Activated CD4-positive, alpha-beta T cell treated with anti-CD3 and anti-CD28 coated beads, Interleukin-2, amount 50 U/mL, for 24 hours (primary cell): ENCODE data around the gene SLC22A31.
"Not testable (repeated sequence)": the region's sequence is repeated elsewhere in the genome, so short reads cannot be mapped to it uniquely, and the experiment has no call there.

Experiments
- DNase-seq, 2 donors: peaks; one replicate each; pipeline ENCODE4 v3.0.0-alpha.2; 2020; ENCODE audit warnings: low read depth in 1 of 2, low spot score in 1 of 2

SLC22A31 gene

DNA sequence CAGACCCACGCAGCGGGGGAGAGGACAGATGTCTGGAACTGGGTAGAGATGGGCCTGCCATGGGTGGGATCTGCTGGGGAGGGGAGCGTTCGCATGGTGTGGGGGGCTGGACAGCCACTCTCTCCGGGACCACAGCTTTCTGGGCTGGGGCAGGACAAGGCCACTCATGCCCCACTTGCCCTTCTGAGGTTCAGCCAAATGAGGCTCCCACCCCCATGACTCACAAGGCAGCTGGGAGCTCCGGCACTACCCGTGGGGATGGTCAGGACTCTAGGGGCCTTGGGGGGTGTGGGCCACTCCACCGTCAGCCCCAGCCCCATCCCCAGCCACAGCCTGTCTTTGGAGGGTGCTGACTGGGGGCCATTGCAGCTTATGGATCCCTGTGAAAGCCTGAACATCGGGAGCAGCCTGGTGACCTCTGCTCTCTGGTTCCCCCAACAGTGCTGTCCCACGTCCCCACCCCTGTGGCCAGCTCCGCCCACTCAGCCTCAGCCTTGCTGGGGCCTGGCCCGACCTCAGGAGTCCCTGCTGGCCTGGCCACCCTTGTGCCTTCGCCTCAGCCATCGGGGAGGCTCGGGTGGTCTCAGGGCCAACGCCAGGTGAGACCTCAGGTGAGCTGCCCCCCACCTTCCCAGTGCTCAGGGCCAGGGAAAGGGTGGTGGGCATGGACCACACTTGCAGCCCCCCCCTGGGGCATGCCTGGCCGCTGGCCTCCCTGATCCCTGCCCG lies 33.5 kb downstream of the SLC22A31 start:
- no peak for DNase-seq

DNA sequence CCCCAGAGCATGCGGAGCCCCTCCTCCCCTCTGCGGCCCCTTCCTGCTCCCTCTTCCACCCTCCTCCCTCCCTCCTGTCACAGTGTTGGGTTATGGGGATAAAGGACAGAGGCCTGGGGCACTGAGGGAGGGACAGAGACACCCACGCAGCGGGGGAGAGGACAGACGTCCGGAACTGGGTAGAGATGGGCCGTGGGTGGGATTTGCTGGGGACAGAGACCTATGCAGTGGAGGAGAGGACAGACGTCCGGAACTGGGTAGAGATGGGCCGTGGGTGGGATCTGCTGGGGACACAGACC lies 34.7 kb downstream of the SLC22A31 start:
- not testable (repeated sequence) for DNase-seq

DNA sequence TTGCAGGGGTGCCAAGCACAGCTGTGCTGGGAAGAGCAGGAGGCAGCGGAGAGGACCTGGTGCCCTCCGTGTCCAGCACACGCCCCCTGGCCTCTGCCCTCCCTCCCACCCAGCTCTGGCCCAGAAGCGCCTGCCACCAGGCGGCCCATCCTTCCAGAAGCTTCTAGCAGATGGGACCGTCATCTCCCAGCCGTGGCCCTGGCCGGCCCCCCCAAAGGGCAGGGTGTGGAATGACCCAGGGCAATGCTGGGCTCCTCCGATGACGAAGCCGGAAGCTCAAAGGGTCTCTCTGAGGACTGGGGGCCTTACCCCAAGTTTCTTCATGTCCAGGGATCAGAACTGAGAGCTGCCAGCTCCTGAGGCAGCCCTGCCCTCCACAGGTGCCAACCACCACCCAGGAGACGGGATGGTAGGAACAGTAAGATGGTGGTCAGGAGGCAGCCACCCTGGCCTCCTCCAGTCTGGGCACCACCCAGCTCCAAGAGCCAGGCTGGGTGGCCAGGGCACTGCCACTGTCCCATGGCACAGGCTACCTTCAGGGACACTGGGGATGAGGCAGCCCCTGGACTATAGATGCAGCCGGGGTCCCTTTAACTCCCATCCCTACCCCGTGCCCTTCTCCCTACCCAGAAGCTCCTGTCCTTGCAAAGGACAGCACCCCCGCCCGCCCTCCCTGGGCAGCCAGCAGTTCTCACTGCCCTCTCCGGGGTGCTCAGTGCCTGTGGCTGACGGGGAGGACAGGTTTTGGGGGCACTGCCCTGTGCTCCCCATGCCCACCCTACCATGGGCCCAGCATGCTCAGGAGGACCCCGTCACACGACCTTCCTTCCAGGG lies 35.3 kb downstream of the SLC22A31 start:
- DNase-seq: no peak

DNA sequence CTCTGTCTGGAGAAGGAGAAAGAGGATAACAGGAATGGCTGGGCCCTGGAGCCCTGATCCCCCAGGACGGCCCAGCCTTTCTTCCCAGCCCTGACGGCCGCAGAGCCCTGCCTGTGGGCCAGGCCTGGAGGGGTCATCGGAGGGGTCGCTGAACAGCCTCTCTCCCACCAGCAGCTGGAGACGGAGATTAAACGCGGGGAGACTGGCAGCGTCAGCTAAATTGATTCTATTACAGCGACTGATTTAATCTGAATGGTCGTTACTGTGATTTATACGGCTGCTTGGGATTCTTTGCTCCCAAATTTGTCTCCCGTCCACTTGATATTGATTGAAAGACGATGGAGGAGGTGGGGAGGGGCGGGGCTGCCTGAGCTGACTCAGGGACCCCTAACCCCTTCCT lies 35.9 kb downstream of the SLC22A31 start:
- no peak for DNase-seq

DNA sequence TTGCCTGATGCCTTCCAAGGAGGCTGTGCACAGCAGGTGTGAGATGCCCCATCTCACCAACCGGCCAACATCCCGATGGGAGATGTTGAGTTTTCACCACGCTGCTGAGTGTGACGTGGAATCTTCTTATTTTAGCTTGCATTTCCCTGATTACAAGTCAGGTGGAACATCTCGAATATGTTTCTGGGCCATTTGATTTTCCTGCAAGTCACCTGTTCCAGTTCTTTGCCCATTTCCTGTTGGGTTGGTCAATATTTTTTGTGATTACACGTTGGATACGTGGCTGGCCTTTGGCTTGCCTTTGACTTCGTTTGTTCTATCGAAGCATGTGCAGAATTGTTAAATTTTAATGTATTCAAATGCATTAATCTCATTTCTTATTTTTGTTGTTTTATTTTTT lies 37.0 kb downstream of the SLC22A31 start:
- DNase-seq: no peak

DNA sequence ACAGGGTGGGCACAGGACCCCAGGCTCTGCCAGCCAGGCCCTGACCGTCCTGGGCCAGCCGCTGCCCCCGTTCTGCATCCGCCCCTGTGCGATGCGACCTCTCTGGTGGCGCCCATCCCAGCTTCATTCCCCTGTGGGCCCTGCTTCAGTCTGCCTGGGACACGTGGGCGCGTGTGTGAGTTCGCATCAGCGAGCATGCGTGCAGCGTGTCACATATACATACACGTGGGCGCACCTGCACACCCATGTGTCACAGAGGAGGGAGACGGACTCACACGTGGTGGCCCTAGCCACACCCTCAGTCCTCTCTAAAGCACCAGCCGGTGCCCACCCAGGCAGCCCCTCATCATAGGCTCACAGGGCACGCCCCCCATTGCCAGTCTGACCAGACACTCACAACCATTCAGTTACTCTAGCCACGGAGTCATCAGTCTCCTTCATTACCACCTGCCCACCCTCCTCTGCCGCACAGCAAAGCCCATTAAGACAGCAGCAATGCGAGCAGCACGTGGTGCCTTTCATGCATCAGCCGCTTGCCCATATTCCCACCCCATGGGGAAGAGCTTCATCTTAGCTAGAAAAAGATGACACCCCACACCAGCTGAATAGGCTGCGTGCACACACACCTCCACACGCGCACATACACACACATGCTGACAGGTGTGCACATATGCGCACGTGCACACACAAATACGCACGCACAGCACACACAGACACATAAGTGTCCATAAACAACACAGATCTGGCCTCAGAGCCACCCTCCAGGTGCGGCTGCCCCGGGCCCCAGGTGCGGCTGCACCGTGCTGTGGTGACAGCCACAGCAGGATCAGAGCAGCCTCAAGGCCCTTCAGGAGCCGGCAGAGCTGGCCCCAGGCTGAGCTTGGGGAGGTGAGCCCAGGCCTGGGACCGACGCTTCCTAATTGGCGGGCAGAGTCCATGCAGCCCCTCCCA lies 38.3 kb downstream of the SLC22A31 start:
- no peak for DNase-seq

DNA sequence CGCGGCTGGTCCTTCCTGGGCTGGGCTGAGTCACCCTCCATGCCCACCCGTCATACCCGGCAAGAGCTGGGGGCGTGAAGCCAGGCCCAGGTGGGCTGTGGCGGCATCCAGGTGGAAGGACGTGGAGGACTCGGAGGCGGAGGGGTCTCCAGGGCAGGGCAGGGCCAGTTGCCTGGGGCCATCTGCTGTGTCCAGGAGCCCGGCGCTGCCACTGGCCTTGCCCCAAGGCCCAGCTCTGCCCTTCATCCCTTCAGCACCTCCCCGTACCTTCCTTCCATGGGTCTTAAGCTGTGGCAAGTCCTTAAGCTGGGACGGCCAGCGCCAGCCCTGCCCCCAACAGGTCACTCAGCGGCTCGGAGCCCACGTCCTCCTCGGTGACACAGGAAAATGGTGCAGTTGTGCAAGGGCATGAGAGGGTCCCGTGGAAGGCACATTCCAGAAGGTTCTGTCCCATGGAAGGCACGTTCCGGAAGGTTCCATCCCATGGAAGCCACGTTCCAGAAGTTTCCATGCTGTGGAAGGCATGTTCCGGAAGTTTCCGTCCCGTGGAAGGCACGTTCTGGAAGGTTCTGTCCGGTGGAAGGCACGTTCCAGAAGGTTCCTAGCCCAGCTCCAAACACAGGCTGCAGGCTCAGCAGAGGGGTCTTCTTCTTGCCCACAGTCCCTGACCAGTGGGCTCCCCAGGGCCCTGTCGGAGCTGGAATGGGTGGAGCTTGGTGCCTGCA lies 39.2 kb downstream of the SLC22A31 start:
- DNase-seq: no peak

DNA sequence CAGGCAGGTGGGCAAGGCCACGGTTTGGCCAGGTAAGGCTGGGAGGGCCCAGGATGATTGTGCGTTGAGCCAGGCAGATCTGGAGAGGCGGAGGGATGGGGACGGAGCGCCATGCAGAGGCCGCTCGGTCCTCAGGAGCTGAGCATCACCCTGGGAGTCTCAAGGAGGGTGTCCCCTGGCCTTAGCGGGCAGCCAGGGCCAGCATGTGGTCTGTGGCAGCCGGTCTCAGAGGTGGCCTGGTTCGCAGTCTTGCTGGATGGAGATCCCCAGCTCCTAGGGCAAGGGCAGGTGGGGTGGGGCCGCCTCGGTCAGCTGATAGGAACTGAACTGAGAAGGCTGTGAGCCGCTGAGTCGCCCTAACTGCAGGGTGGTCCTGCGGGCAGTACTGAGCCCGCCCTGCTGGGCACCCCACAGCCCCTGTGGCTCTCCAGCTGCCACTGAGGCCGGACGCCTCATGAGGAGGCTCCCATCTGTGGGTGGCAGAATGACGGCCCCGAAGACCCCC lies 40.4 kb downstream of the SLC22A31 start:
- DNase-seq: no peak

DNA sequence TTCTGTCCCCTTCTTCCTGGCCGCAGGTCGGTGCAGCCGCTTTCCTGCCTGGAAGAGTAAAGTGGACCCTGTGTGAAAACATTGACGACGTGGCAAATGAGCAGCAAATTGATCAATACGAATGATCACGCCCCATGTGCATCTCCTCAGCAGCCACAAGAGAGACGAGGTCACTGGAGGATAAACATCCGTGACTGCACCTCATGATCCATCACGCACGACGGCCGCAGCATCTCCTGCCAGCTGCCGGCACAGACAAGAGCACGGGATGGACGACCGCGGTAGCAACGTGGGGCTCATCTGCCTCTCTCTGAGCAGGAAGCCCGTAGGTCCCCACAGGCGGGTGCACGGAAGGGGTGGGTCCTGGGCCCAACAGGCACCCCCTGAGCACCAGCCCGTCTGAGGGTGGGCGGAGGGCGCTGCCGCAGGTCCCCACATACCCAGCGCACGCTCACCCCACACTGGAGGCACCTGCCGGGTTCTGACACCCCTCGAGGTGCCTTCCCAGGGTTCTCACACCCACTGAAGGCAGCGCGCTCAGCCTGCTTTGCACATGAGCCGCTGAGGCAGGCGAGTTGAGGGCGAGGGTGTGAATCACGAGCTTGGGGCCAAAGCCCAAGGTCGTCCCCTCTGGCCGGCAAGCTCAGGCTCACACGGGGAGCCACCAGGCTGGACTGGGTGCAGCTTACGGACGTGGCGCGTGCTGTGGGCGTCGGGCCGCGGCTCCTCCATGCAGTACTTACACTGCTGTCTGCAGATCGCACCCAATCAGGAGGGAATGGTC lies 41.1 kb downstream of the SLC22A31 start:
- DNase-seq: no peak

DNA sequence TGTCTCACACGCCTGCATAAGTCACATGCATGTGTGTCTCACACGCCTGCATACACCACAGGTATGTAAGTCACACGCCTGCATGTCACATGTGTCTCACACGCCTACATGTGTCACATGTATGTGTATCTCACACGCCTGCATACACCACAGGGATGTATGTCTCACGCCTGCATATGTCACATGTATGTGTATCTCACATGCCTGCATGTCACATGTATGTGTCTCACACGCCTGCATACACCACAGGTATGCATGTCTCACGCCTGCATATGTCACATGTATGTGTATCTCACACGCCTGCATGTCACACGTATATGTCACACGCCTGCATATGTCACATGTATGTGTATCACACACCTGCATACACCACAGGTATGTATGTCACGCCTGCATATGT lies 42.6 kb downstream of the SLC22A31 start:
- no peak for DNase-seq

DNA sequence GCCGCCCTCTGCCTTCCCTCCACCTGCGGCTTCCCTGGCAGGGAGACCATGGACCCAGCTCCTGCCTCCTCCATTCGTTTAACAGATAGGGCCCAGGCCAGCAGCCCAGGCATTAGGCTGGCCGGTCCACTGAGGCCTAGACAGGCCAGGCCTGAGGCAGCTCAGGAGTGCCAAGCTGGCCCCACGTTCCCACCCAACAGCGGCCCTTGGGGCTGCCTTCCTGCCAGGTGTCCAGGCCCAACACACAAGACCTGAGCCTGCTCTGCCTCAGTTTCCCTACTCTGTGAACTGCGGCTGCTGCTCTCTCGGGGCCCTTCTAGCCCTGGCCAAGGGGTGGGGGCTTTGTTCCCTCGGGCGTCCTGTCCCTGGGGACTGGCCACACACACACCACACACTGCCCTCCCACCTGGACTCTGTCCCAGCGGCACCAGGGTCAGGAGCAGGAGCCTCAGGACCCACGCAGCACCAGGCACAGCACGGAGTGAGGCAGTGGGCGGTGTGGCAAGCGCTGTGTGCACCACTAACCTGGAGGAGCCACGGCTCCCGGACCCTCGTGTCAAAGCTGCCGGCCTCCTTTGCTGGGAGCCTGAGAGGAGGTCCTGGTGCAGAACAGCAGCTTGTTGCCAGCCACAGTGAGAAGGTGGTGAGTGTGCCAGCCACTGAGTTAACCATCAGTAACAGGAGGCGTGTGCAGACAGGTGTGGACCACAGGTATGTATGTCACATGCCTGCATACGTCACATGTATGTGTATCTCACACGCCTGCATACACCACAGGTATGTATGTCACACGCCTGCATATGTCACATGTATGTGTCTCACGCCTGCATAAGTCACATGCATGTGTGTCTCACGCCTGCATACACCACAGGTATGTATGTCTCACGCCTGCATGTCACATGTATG lies 43.3 kb downstream of the SLC22A31 start:
- DNase-seq: no peak

DNA sequence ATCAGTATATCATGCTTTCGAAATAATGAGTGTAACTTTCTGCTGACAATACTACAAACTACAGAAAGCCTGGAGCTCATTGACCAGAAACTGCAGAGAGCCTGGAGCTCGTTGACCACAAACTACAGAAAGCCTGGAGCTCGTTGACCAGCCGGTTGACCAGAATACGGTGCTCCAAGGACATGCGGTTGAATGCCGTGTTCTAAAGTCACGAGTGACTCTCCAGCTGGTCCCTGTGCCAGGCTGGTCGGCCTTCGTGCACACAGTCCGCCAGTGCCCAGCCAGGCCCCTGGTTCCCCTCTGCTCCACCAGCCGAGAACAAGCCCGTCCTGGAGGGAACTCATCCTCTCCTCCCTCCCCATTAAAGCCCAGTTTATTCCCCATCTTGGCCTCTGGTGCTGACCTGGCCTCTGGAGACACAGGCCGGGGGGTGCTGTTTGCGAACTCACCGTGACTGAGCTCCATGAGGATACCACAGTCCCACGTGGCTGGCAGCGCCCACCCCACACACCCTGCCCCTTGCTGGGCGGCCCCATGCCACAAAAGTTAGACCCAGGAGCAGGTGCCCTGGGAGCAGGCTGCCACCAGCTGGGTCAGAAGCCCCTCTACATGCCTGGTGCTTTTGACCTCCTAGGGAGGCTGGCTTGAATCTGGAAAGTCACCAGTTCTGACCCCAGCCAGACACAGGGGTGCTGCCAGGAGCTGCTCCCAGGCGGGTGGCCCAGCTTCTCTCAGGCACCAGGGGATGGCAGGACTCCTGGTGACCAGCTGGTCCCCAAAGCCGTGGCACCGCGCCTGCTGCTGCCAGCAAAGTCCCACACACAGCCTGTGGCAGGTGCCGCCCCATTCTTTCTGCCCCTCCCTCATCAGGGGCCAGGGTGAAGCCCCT lies 44.2 kb downstream of the SLC22A31 start:
- DNase-seq: no peak

DNA sequence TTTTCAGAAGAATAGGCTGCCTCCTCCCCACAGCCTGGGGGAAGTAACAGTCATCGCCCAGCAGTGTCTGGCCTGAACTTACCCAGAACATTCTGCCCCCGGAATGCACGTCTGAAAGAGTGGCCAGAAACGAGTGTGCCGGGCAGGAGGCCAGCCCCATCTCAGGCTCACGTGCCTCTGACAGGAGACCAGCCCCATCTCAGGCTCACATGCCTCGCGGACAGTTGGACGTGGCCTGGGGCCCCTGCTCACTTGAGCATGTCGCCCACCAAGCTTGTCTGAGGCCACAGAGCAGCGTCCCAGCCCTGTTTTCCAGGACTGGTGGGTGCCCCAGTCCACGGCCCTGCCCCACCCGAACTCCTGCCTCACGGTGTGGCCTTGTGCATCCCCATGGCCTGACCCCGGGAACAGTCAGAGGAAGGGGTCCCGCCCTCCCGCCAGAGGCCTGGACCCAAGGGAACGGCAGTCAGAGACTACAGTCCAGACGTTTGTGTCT lies 45.1 kb downstream of the SLC22A31 start:
- DNase-seq: no peak

DNA sequence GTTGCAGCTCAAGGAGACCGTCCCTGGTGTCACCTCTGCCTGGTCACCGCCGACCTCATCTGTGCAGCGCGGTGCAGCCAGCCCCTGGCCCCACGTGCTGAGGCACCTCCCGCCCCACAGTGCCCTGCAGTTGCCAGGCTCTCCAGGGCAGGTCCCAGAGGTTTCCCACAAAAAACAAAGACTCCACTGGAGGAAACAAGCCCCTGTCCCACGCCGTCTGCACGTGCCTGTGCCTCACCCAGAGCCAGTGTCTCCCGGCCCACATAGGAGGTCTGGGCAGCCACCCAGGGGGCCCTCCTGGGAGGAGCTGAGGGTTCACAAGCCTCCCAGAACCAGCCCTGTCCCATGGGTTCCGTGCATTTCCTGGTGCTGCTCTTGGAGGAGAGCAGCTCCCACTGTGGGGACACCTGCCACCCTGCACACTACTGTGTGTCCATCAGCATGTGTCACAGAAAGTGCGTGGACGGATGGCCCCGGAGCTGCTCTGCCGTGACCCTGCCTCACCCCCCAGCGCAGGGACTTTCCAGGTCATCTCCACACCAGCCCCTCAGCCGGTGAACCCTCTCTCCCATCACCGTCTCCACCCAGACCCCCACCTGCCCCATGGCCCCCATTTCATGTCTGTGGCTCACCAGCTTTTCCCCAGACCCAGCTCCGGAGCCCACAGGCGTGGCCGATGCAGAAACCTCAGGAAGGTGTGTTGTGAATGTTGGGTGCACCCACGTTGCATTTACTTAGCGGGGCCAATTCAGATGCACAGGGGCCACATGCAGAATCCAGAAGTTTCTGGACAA lies 45.8 kb downstream of the SLC22A31 start:
- no peak for DNase-seq

DNA sequence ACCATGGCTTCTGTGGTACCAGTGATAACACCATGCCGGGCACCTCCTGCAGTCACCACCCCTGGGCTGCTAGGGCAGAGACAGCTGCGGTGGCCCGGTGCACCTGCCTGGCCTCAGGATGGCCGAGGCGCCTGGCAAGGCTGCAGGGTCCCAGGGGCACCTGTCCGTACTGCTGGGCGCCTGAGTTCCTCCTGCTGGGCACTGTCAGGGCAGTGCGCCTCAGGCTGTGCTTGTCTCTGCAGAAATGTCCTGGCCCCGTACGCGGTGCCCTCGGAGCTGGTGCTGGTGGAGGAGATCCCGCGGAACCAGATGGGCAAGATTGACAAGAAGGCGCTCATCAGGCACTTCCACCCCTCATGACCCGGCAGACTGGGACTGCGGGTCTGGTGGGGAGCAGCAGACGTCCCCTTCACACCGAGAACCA lies 46.5 kb downstream of the SLC22A31 start:
- no peak for DNase-seq

DNA sequence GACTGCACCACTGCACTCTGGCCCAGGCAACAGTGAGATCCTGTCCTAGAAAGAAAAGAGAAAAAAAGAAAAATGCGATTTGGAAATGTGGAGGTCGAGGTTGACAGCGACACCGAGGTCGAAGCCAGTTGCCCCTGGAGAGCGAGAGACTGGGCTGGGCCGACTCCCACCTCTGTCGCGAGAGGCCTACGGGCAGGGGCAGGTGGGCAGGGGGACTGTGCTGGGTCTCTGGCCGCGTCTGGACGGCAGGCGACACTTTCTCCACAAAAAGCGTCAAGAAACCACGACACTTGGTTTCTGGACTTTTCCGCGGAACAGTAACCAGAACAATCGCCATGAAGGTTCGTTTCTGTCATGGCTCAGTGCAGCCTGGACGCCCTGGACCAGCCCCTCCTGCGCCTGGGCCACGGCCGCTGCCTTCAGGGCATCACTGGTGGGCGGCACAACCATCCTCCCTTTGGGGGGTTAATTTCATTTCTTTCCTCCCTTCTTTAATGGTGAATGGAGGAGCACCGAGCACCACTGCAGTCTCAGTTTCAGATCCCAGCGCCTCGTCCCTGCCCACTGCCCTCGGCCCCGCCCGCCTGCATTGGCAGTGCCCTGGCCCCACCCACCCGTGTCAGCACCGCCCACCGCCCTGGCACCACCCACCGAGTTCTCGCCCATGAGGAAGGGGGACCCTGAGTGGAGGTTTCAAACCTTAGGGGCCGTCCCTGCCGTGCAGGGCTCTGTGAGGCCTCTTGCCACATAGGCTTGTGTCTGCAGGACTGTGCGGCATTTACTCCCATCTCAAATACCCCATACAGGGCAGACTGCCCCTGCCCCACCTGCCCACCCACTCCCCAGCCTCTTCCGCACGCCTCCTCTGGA lies 47.3 kb downstream of the SLC22A31 start:
- no peak for DNase-seq
